ENCODE data around the gene EXTL2.
"Not testable (repeated sequence)": the region's sequence is repeated elsewhere in the genome, so short reads cannot be mapped to it uniquely, and the experiment has no call there.

The EXTL2 gene

GRCh38 chr1:100855116-100855515 lies 39.5 kb downstream of the EXTL2 start:
- not testable (repeated sequence) for DNase-seq (ENCODE audit: low spot score)

DNA sequence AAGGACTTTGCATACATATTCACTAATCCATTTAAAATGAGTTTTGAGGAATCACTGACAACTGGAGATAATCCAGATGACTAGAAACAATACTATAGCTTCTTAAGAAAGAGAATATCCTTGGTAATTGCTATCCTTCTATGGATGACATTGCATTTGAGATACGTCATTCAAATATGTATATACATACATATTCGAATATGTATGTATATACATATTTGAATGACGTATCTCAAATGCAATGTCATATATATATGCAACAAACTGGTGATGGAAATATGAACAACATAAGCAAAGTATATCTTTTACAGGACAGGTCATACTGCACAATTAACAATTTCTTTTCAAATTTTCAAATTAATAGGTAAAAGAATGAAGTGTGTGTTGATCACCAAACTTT lies 41.7 kb downstream of the EXTL2 start:
- DNase-seq (ENCODE audit: low spot score), result no peak

DNA sequence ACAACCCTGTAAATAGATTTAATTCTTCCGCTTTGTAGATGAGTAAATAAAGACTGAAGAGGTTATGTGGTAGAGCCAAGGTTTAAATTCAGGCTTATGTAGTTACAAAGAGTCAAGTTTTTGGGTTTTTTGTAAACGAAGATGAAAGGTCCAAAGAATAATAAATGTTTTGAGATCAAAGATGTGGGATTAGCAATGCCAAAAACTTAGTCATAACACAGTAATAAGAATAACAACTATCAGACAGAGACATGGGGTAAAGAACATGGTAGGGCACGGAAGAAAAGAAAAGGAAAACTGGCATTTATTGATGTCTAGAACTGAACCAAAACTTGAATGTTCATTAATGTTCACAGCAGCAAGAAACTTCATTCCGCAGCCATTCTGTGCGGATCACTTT lies 42.9 kb downstream of the EXTL2 start:
- no peak for DNase-seq (ENCODE audit: low spot score)

GRCh38 chr1:100847361-100848082 lies 47.1 kb downstream of the EXTL2 start:
- DNase-seq (ENCODE audit: low spot score), result no peak

DNA sequence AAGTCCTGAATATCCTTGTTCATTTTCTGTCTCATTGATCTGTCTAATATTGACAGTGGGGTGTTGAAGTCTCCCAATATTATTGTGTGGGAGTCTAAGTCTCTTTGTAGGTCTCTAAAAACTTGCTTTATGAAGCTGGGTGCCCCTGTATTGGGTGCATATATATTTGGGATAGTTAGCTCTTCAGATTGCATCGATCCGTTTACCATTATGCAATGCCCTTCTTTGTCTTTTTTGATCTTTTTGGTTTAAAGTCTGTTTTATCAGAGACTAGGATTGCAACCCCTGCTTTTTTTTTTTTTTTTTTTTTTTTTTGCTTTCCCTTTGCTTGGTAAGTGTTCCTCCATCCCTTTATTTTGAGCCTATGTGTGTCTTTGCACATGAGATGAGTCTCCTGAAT lies 51.5 kb downstream of the EXTL2 start:
- DNase-seq (ENCODE audit: low spot score), result not testable (repeated sequence)

DNA sequence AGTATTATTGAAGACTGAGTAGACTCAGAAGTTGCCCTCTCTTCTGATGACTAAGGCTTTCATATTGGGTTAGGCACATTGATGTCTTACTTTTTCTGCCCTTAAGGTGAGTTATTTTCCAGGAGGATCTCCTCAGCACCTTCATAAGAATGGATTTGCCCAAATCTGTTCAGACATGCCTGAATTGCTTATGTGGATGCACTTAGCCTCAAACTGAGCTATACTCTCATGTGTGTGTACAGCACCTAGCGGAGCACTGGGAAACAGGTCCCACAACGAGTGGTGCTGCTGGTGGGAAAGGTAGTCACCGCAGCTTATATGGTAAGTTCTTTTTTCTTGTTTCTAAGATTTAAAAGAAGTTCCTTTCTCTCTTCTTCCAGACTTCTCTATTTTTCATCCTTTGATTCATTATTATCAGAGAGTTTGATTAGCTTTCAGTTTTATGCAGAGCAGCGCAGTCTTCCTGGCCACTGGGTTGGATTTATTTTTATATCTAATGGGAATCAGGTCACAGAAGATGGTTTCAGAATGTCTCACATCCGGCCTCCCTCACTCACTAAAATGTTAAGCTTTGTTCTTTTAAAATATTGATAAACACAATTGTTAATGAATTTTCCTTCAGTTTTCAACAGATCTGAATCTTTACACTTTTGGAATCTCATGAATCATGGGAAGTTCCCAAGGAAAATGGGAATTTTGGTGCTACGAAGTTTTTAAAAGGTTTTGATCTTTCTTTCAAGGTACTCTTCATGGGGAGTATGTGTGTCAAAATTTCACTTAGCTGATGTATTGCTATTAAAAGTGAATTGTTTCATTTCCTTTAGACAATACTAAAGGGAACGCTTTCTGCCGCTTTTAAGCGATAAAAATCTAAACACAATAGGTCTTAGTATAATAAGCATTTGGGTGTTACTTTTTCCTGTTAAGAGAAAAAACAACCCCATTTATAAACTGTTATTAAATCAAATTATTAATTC lies 58.5 kb downstream of the EXTL2 start:
- no peak for DNase-seq (ENCODE audit: low spot score)

- peak; percentile 50 for DNase-seq (ENCODE audit: low spot score)
These were observed 59.6 kb downstream of the EXTL2 start for GRCh38 chr1:100834777-100835660.

GRCh38 chr1:100832694-100833428 lies 61.8 kb downstream of the EXTL2 start:
- no peak for DNase-seq (ENCODE audit: low spot score)

DNA sequence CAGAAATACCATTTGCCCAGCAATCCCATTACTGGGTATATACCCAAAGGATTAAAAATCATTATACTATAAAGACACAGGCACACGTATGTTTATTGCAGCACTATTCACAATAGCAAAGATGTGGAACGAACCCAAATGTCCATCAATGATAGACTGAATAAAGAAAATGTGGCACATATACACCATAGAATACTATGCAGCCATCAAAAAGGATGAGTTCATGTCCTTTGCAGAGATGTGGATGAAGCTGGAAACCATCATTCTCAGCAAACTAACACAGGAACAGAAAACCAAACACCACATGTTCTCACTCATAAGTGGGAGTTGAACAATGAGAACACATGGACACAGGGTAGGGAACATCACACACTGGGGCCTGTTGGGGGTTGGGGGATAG lies 69.0 kb downstream of the EXTL2 start:
- DNase-seq (ENCODE audit: low spot score), result not testable (repeated sequence)
